ENCODE results near the gene WDFY4.

The WDFY4 gene

GRCh38 chr10:48737886-48738285, 53.2 kb downstream of the WDFY4 start:
- no peak overlapping the region for H3K9ac ChIP-seq
- no peaks in the 10 kb centered on the region for H3K27me3 ChIP-seq
- H3K4me2 ChIP-seq: no peak overlapping the region
- no peaks in the 10 kb centered on the region for H3K9me3 ChIP-seq (replicated peaks in 1 of 11)
- TF ChIP-seq Cebpa-rat (IDR thresholded peaks at IDR 0.05): no peak
- H3K27ac ChIP-seq: no peak overlapping the region
- peaks cover 10 to 100% (median 61%) of the 10 kb centered on the region in 11 experiments for H3K36me3 ChIP-seq
- no peak overlapping the region for H3K4me3 ChIP-seq
- 0 out of 22 replicates have a peak, but pooled peaks cover 0 to 5% (median 0%) of the 10 kb centered on the region in 11 experiments for H4K20me1 ChIP-seq
- no peaks in the 10 kb centered on the region for H3K4me1 ChIP-seq

DNA sequence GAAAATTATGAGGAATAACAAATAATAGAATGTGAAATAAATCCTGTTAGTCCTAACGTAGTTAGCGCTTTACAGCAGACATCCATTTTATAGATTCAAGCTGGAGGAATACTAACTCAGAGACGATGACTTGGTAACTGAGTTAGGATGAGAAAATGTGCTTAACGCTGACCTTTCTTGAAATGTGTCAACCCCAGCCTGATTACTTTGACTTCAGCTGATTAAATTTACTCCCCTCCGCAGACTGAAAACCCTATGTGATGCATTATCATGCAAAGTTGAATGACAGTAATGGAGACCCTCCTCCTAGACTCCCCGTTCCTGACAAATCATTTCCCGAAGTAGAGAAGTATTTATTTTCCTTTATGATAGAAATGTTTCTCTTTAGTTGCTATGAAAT, 54.5 kb downstream of the WDFY4 start:
- no peak overlapping the region for H3K27ac ChIP-seq
- H4K20me1 ChIP-seq: 0 out of 22 replicates have a peak, but pooled peaks cover 0 to 5% (median 0%) of the 10 kb centered on the region in 11 experiments
- H3K4me1 ChIP-seq: peaks cover 0 to 7% (median 0%) of the 10 kb centered on the region in 10 experiments; a peak in 3 of 20 replicates
- no peaks in the 10 kb centered on the region for H3K27me3 ChIP-seq
- no peak overlapping the region for H3K4me2 ChIP-seq
- H3K36me3 ChIP-seq: peaks cover 19 to 100% (median 69%) of the 10 kb centered on the region in 11 experiments
- H3K9ac ChIP-seq: no peak overlapping the region
- H3K9me3 ChIP-seq (replicated peaks in 1 of 11): peaks cover 0 to 5% (median 0%) of the 10 kb centered on the region in 11 experiments; a peak in 1 of 22 replicates
- no peak for TF ChIP-seq Cebpa-rat (IDR thresholded peaks at IDR 0.05)
- H3K4me3 ChIP-seq: no peak overlapping the region

DNA sequence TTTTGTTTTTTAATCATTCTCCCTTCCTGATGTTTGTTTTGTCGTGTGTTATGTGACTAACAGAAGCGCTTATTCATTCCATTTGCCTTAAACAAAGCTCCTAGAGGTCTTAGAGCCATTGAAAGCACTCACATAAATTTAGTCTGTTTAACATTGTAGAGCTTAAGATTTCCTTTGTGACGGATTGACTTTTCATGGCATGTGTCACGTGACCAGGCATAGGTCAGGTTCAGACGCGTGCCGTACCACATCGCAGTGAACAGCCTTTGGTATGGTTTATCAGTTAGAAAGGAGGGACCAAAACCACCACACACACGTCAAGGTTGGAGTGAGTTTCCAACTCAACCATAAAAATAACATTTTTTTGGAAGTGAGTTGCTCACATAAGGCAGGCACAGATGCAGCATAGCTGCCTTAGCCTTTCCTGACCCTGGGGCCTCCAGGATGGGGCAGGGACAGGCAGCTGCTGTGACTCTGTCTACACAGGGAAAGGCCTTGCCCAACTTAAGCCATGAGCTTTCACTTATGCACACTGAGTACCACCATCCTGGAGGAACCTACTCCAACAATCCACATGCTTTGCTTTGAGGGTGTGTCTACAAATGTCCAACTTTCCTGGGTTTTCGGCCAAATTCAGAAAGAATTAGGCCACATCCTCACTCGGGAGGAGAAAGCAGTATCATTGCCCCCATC, 55.5 kb downstream of the WDFY4 start:
- Histone ChIP-seq H3K27ac (no peak overlapping the region), H3K9ac (no peak overlapping the region), H3K4me2 (no peak overlapping the region), H4K20me1 (0 out of 22 replicates have a peak, but pooled peaks cover 0 to 5% (median 0%) of the 10 kb centered on the region in 11 experiments), H3K4me1 (peaks cover 0 to 7% (median 0%) of the 10 kb centered on the region in 10 experiments; a peak in 3 of 20 replicates), H3K27me3 (no peaks in the 10 kb centered on the region), H3K36me3 (peaks cover 20 to 100% (median 59%) of the 10 kb centered on the region in 11 experiments), H3K9me3 (replicated peaks in 1 of 11) (peaks cover 0 to 5% (median 0%) of the 10 kb centered on the region in 11 experiments; a peak in 2 of 22 replicates), H3K4me3 (no peak overlapping the region)
- no peak for TF ChIP-seq Cebpa-rat (IDR thresholded peaks at IDR 0.05)

GRCh38 chr10:48740988-48741387, 56.3 kb downstream of the WDFY4 start:
- Histone ChIP-seq H3K36me3 (peaks cover 25 to 100% (median 59%) of the 10 kb centered on the region in 11 experiments), H3K27me3 (no peaks in the 10 kb centered on the region), H3K9me3 (replicated peaks in 1 of 11) (peaks cover 0 to 12% (median 3%) of the 10 kb centered on the region in 11 experiments; a peak in 11 of 22 replicates), H4K20me1 (peaks cover 0 to 11% (median 0%) of the 10 kb centered on the region in 11 experiments; a peak in 3 of 22 replicates), H3K4me2 (no peak overlapping the region), H3K4me1 (peaks cover 0 to 7% (median 0%) of the 10 kb centered on the region in 10 experiments; a peak in 3 of 20 replicates), H3K27ac (no peak overlapping the region), H3K9ac (no peak overlapping the region), H3K4me3 (no peak overlapping the region)
- no peak for TF ChIP-seq Cebpa-rat (IDR thresholded peaks at IDR 0.05)

DNA sequence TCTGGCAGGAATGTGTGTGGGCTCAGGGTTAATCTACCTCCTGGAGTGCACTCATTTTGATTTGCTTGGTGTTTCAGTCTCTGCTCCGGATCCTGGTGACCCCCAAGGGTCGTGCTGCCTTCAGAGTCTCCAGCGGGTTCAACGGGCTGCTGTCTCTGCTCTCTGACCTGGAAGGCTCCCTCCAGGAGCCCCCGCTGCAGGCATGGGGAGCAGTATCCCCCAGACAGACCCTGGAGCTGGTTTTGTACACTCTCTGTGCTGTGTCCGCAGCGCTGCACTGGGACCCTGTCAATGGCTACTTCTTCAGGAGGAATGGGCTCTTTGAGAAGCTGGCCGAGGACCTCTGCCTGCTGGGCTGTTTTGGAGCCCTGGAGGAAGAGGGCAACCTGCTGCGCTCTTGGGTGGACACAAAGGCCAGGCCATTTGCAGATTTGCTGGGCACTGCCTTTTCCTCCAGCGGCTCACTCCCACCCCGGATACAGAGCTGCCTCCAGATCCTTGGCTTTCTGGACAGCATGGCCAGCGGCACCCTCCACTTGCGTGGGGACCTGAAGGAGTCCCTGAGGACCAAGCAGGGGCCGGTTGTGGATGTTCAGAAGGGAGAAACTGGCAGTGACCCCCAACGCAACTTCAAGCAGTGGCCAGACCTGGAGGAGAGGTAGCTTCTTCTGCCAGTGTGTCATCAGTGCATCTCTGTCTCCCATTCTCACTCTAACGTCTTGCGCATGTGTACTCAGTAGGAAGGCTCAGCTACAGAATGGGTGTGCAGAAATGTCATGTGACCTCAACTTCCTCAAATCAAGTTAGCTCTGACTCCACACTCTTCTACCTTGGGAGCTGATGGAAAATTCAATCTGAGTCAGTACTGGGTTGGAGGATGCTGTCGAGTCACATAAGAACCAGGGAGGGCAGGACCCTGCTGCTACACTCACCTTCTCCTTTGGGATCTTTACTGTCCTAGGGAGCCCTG, 58.5 kb downstream of the WDFY4 start:
- Histone ChIP-seq H3K9ac (no peak overlapping the region), H3K4me3 (no peak overlapping the region), H3K27ac (no peak overlapping the region), H3K36me3 (peaks cover 20 to 98% (median 45%) of the 10 kb centered on the region in 11 experiments; a peak in 18 of 22 replicates), H3K4me2 (no peak overlapping the region), H3K4me1 (peaks cover 4 to 17% (median 6%) of the 10 kb centered on the region in 10 experiments), H3K9me3 (replicated peaks in 1 of 11) (peaks cover 0 to 21% (median 6%) of the 10 kb centered on the region in 11 experiments; a peak in 14 of 22 replicates), H3K27me3 (no peaks in the 10 kb centered on the region), H4K20me1 (peaks cover 0 to 16% (median 0%) of the 10 kb centered on the region in 11 experiments; a peak in 8 of 22 replicates)
- TF ChIP-seq Cebpa-rat (IDR thresholded peaks at IDR 0.05): no peak

- H3K27ac ChIP-seq: no peak overlapping the region
- H3K4me3 ChIP-seq: no peak overlapping the region
- H3K4me1 ChIP-seq: peaks cover 13 to 24% (median 14%) of the 10 kb centered on the region in 10 experiments
- no peaks in the 10 kb centered on the region for H3K27me3 ChIP-seq
- peaks cover 20 to 95% (median 32%) of the 10 kb centered on the region in 11 experiments; a peak in 18 of 22 replicates for H3K36me3 ChIP-seq
- TF ChIP-seq Cebpa-rat (IDR thresholded peaks at IDR 0.05): no peak
- no peak overlapping the region for H3K9ac ChIP-seq
- peaks cover 0 to 21% (median 6%) of the 10 kb centered on the region in 11 experiments; a peak in 14 of 22 replicates for H3K9me3 ChIP-seq (replicated peaks in 1 of 11)
- H3K4me2 ChIP-seq: no peak overlapping the region
- peaks cover 0 to 28% (median 1%) of the 10 kb centered on the region in 11 experiments; a peak in 8 of 22 replicates for H4K20me1 ChIP-seq
Measured at GRCh38 chr10:48744587-48744986, 59.9 kb downstream of the WDFY4 start.

GRCh38 chr10:48745662-48746245, 61.1 kb downstream of the WDFY4 start:
- peaks cover 20 to 95% (median 32%) of the 10 kb centered on the region in 11 experiments; a peak in 18 of 22 replicates for H3K36me3 ChIP-seq
- peaks cover 13 to 24% (median 14%) of the 10 kb centered on the region in 10 experiments for H3K4me1 ChIP-seq
- H3K27me3 ChIP-seq: no peaks in the 10 kb centered on the region

DNA sequence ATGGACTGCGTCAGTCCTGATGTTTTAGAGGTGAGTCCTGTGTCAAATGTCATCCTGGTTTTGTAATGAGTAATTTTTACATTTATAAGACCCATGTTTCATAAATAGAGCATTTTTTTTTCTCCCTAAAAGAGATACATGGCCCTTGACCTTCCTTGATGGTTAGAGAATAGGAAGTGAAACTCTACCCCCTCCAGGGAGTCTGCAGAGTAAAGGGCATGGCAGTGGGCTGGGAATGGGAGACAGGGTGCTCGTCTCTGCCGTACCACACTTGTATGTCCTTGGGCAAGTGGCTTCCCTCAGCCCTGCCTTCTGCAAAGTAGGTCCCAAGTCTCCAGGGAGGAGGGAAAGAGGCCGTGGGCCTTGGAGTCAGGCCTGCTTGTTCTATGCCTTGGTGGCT, 63.9 kb downstream of the WDFY4 start:
- peaks cover 0 to 57% (median 5%) of the 10 kb centered on the region in 11 experiments; a peak in 10 of 22 replicates for H4K20me1 ChIP-seq
- no peak overlapping the region for H3K9ac ChIP-seq
- no peak overlapping the region for H3K4me3 ChIP-seq
- peaks cover 11 to 95% (median 21%) of the 10 kb centered on the region in 11 experiments; a peak in 17 of 22 replicates for H3K36me3 ChIP-seq
- no peaks in the 10 kb centered on the region for H3K27me3 ChIP-seq
- no peak overlapping the region for H3K27ac ChIP-seq
- TF ChIP-seq Cebpa-rat (IDR thresholded peaks at IDR 0.05): no peak
- H3K4me1 ChIP-seq: peaks cover 13 to 19% (median 14%) of the 10 kb centered on the region in 10 experiments
- peak overlapping the region; percentile 53 to 68 (median 63) for H3K4me2 ChIP-seq
- H3K9me3 ChIP-seq (replicated peaks in 1 of 11): peaks cover 0 to 21% (median 6%) of the 10 kb centered on the region in 11 experiments; a peak in 14 of 22 replicates

More at GRCh38 chr10:48745662-48746245, 61.1 kb downstream of the WDFY4 start:
- Histone ChIP-seq H3K9me3 (replicated peaks in 1 of 11) (peaks cover 0 to 21% (median 6%) of the 10 kb centered on the region in 11 experiments; a peak in 14 of 22 replicates), H3K4me3 (no peak overlapping the region), H3K4me2 (no peak overlapping the region), H3K9ac (no peak overlapping the region), H4K20me1 (peaks cover 0 to 39% (median 5%) of the 10 kb centered on the region in 11 experiments; a peak in 8 of 22 replicates), H3K27ac (no peak overlapping the region)
- TF ChIP-seq Cebpa-rat (IDR thresholded peaks at IDR 0.05): no peak
